IPS DF 19.7 (cell line): Measurements from ENCODE around the gene GSTM5.
"Not testable (repeated sequence)": the region's sequence is repeated elsewhere in the genome, so short reads cannot be mapped to it uniquely, and the experiment has no call there.

Source experiments
- DNase-seq: peaks from one replicate; pipeline ENCODE4 v3.0.0-alpha.2; 2013; ENCODE audit warnings: low read depth, low spot score

The GSTM5 gene

GRCh38 chr1:109728870-109729269 is 16.8 kb downstream of the GSTM5 start:
- no peak for DNase-seq

- no peak for DNase-seq
Observed at GRCh38 chr1:109730666-109731065, 18.6 kb downstream of the GSTM5 start.

DNA sequence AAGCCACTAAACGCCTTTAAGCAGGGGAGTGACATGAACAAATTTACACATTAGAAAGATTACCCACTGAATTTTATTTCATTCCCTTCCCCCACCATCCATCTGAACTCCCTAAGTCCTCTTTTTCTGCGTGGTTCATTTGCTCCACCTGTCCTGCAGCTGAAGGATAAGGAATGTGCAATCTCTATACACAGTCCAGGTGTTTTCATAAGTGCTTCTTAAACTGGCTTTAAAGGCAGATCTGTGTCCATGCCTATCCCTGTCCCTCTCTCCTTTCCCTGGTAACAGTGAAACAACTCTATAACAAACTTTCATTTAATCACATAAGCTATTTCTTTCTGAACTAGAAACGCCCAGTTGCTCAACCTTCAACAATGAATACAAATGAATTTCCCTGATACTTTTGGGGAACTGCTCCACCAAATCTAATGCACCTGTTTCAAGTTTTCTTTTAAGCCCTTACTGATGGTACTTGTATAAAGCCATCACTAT is 20.4 kb downstream of the GSTM5 start:
- no peak for DNase-seq

GRCh38 chr1:109733236-109733870 is 21.3 kb downstream of the GSTM5 start:
- no peak for DNase-seq

DNA sequence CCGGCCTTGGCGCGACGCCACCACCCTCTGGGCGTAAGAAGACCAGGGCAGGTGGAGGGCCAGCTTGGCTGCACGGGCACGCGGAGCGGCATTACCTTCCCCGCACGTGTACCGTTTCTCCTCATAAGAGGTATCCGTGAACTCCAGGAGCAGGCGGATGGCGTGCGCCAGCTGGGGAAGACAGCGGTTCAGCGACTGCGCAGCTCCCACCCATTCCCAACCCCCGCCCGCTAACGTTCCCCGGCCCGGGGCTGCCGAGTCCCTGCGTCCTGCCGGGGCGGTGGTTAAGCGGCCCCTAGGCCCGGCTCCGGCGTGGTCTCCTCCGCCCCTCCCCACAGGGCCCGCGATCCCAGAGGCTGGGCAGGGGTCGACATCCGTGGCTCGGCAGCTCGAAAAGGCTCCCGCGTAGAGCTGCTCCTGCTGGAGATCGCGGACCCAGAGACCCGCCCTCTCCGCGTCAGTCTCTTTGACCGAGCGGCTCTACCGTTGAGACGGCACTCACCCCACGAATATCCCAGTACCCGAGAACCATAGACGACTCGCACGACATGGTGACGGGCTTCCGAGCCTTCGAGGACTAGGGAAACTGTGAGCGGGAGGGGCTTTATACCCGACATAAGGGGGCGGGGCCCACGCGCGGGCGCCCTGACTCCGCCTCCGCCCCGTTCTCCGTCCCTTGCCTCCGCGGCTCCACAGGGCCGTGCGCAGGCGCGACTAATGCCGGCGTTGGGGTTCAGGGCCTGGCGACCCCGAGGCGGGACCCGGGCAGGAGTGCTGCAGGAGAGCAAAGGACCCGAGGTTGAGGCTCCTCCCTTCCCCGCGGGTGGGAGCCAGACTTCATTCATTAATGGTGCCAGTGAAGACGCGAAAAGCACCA is 27.9 kb downstream of the GSTM5 start:
- no peak for DNase-seq

DNA sequence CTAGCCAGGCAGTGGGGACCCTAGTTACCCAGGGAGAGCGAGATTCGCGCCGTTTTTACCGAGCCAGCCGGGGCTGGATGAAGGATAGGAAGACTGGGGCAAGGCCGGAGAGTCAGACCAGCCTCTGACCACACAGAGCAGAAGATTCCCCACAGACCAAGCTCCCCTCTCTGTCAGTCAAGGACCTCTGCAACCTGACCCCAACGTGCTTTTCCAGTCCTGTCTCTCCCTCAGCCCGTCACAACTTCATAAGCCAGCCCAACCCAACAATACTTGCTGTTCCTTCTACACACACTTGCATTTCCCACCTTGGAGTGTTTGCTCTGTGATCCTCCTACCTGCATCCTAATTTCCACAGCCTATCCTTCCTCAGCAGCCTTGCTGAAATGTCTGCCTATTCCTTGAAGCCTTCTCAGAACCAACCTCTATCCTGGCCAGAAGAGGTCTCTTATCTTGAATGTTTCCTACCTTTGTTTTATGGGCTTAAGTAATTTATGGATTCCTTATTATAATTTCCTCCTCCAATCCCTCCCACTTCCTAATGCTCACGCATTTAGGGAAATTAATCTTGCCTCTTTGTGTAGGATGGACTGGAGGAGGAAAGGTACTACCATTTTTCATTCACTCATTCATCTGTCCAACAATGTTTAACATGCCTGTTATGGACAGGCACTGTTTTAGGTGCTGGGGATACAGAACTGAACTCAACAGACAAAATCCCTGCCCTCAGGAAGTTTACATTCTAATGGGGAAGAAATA is 28.7 kb downstream of the GSTM5 start, which contains the start of gene GSTM3:
Gene GSTM3 (minus strand): TSS at position 424 of the 759 bp plus-strand sequence. CDS start 751 bp downstream, outside the sequence.
- no peak for DNase-seq

- not testable (repeated sequence) for DNase-seq
Observed at GRCh38 chr1:109748311-109748710, 36.3 kb downstream of the GSTM5 start.

DNA sequence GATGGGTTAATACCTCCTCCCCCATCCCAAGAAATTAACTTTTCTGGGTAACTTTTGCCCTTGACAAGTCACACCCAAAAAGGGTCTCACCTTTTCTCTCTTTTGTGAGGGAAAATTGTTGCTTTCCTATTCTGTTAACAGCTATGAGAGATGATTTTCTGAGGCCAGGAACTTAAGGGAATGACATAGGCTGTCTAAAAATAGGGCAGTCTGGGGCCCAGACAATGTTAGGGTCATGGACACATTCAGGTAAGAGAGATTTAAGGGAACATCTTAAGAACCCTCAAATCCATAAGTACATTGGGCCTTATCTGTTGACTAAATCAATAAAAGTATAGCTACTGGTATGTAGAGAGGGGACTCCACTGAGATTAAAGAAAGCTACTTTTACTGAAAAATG is 37.2 kb downstream of the GSTM5 start:
- DNase-seq, result no peak

DNA sequence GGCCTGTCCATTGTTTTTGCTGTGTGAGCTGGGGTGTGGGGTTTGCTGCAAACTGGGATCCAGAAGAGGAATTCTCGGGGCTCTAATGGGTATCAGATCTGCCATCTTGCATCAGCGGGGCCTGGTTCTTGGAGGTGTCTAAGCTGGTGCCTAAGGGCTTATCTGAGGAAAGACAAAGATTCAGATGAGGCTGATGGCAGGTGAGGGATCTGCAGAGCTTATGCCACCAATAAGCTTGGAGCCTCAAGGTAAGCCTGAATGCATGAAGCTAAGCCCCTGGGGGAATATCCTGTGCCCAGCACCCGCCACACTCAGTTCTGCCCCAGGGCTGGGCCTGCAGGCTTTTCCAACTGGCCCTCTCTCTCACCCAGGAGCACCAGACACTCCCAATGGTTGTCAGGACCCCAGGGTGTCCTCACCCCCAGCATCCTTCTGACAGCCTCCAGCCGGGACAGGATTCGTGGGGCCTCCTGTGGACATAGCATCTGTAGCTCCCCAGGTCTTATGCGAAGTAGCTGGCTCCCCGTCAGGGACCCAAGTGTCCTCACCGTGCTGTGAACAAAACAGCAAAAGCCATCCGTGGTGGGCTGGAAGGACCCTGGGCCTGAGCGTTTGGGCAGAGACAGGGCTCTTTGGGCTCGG is 38.3 kb downstream of the GSTM5 start:
- DNase-seq, result no peak

DNA sequence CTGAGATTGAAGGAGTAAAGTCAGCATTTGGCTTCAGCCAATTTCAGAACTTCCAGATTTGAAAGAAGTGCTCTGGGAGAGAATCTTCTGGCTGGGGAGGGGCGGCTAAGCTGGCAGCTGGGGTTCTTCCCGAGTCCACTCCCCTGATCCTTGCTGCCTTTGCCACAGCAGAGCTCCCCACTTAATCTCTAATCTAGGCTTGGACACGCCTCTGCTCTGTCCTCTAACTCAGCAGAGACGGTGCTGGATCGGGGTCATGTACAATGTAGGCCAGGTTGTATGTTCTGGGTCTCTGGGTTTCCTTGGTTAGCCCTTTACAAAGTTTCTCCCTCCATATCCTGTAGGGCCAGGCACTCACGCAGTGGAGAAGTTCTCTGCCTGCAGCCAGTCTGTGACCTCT is 38.9 kb downstream of the GSTM5 start:
- DNase-seq, result no peak

- DNase-seq, result no peak
Observed at GRCh38 chr1:109751531-109752260, 39.6 kb downstream of the GSTM5 start.

DNA sequence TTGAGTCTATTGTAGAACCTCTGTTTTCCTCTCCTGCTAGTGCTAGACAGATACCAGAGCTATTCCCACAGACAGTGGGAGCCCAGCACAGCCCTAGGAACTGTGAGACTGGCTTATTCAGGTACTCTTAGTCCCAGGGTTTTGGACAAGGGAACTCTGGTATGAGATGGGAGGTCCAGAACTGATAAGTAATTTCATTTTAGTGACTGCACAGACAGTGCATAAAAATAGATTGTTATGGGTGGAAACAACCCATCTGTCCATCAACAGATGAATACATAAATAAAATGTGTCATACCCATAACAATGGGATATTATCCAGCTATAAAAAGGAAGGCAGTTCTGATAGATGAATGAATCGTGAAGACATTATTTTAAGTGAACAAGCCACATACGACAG is 42.7 kb downstream of the GSTM5 start:
- DNase-seq, result no peak

DNA sequence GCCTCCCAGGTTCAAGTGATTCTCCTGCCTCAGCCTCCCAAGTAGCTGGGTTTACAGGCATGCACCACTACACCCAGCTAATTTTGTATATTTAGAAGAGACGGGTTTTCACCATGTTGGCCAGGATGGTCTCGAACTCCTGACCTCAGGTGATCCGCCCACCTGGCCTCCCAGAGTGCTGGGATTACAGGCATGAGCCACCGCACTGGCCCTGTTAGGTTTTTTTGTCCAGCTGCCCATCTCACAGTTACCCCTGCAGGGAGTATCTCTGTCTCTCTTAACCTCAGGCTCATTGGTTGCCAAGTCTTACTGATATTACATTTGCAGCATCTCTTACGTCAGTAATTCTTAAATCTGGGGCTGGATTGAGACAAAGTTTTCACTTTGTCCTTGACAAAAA is 44.3 kb downstream of the GSTM5 start:
- not testable (repeated sequence) for DNase-seq

DNA sequence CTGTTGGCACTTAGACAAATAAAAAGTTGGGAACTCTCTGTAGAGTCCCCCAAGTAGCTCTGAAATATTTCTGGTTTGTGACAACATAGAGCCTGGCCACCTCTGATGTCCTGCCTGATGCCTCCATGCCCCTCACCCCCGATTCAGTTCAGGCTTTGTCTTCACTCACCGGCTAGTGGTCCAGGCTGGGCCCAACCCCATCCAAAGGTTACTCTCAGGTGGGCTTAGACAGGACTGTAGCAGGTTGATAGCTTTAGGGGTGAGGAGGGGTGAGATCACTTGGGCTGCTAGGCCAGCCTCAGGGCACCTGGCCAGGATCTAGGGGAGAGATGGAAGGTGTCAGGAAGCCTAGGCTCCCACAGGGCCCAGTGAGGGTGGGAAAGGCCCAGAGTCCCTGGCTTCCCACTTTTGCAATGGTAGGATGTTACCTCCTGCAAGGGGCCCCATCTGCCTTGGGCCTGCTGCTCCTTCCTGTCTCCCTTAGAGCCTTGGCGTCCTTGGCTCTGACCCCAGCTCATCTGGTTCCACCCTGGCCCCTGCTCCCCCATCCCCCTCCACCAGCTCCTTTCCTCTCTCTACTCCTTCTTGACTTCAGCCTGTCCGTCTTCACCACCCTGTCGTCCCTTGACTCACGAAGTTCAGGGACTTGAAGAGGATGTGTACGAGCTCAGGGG is 44.9 kb downstream of the GSTM5 start:
- DNase-seq, result no peak

DNA sequence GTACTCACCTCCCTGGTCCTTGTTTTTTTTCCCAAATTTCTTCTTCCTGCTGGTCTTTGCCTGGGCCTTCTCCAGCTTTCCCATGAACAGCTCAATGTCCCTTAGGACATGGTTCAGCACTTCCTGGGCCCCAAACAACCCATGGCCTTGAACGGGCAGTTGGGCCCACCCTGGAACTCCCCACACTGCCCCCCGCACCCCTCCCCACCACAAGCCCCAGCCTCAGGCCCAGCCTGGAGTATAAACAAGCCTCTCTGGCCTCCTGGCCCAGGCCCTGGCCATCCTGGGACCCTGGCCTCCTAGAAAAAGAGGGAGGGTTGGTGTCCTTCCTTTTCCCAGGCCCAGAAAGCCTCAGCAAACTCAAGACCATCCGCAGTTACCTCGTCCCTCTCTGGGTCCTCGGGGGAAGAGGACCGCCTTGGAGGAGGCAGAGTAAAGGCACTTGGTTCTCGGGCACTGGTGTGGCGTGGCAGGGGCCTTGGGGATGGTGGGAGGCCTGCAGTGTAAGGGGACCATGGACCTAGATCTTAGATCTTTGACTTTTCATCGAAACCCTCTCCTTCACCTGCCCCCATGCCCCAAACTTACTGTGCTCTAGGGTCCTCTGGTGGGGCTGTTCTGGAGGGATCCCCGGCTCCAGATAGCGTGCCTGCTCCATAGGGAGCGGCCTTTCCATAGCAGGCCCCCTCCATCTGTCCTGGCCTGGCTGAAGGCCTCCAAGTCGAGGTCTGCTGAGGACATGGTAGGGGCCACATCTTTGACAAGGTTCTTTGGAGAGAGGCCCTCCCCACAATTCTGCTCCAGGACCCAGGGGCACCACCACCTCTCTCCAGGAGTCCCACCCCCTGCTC is 46.1 kb downstream of the GSTM5 start:
- no peak for DNase-seq

- DNase-seq, result no peak
Observed at GRCh38 chr1:109759513-109760334, 47.7 kb downstream of the GSTM5 start.

GRCh38 chr1:109760581-109761226 is 48.7 kb downstream of the GSTM5 start:
- DNase-seq, result no peak
